Parathyroid adenoma (tissue), 2 donors: ENCODE data around the gene RUNX2.

Experiments used
- H2AFZ ChIP-seq: fragments of 300-600 bp; sonication (generic); one replicate; pipeline ENCODE4 v1.7.0; 2017; ENCODE audit warnings: antibody characterized with exemption, mild to moderate bottlenecking
- H3K27ac ChIP-seq: fragments of 300-600 bp; sonication (generic); one replicate; pipeline ENCODE4 v1.7.0; 2017
- H3K27me3 ChIP-seq: fragments of 300-600 bp; sonication (generic); one replicate; pipeline ENCODE4 v1.7.0; 2017; ENCODE audit warnings: low read length; ENCODE audit not compliant: control insufficient read depth, insufficient read depth
- H3K36me3 ChIP-seq: fragments of 300-600 bp; sonication (generic); one replicate; pipeline ENCODE4 v1.7.0; 2017; ENCODE audit warnings: low read length; ENCODE audit not compliant: control insufficient read depth, insufficient read depth
- H3K4me1 ChIP-seq: fragments of 300-600 bp; sonication (generic); one replicate; pipeline ENCODE4 v1.7.0; 2017; ENCODE audit warnings: control low read depth
- H3K4me2 ChIP-seq: fragments of 300-600 bp; sonication (generic); one replicate; pipeline ENCODE4 v1.7.0; 2017; ENCODE audit warnings: low read length
- H3K4me3 ChIP-seq: fragments of 300-600 bp; sonication (generic); one replicate; pipeline ENCODE4 v1.7.0; 2017; ENCODE audit warnings: low read depth, low read length
- H3K79me2 ChIP-seq: fragments of 300-600 bp; sonication (generic); one replicate; pipeline ENCODE4 v1.7.0; 2017; ENCODE audit warnings: control low read depth
- H3K9ac ChIP-seq: fragments of 300-600 bp; sonication (generic); one replicate; pipeline ENCODE4 v1.7.0; 2017; ENCODE audit warnings: mild to moderate bottlenecking
- H3K9me3 ChIP-seq: fragments of 300-600 bp; sonication (generic); one replicate; pipeline ENCODE4 v1.7.0; 2017; ENCODE audit warnings: low read length; ENCODE audit not compliant: control insufficient read depth
- TF ChIP-seq, protein P1 (sequence below): fragments of 300-600 bp; sonication (generic); IDR thresholded peaks from one replicate; pipeline ENCODE4 v1.7.0; 2017; ENCODE audit warnings: antibody characterized with exemption, mild to moderate bottlenecking
- donor health status: primary hyperparathyroidism.

Gene RUNX2

DNA sequence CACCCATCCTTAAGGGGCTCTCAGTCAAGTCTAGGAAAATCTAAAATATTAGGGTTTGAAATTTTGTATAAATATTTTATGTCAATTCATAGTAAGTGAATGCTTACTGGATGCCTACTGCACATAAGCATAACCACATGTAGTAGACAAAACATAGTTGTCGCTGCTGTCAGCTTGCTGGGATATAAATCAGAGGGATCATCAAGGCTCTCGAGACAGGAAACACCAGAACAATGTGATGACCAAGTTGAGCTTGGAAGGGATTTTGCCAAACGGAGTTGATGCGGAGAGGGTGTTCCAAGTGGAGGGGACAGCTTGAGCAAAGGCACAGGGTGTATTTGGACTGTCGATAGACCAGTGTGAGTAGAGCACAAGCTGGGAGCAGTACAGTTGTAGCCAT, 155.4 kb downstream of the RUNX2 start:
- no peaks in the 10 kb centered on the region for H3K4me1 ChIP-seq
- H3K27me3 ChIP-seq: no peaks in the 10 kb centered on the region
- no peak overlapping the region for H3K9ac ChIP-seq
- H3K4me3 ChIP-seq: no peak overlapping the region
- no peaks in the 10 kb centered on the region for H3K9me3 ChIP-seq
- no peak overlapping the region for H2AFZ ChIP-seq
- H3K79me2 ChIP-seq: no peaks in the 10 kb centered on the region
- no peak overlapping the region for H3K27ac ChIP-seq
- H3K36me3 ChIP-seq: no peaks in the 10 kb centered on the region
- H3K4me2 ChIP-seq: no peak overlapping the region
- TF ChIP-seq, protein P1, sequence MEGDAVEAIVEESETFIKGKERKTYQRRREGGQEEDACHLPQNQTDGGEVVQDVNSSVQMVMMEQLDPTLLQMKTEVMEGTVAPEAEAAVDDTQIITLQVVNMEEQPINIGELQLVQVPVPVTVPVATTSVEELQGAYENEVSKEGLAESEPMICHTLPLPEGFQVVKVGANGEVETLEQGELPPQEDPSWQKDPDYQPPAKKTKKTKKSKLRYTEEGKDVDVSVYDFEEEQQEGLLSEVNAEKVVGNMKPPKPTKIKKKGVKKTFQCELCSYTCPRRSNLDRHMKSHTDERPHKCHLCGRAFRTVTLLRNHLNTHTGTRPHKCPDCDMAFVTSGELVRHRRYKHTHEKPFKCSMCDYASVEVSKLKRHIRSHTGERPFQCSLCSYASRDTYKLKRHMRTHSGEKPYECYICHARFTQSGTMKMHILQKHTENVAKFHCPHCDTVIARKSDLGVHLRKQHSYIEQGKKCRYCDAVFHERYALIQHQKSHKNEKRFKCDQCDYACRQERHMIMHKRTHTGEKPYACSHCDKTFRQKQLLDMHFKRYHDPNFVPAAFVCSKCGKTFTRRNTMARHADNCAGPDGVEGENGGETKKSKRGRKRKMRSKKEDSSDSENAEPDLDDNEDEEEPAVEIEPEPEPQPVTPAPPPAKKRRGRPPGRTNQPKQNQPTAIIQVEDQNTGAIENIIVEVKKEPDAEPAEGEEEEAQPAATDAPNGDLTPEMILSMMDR: no peak

DNA sequence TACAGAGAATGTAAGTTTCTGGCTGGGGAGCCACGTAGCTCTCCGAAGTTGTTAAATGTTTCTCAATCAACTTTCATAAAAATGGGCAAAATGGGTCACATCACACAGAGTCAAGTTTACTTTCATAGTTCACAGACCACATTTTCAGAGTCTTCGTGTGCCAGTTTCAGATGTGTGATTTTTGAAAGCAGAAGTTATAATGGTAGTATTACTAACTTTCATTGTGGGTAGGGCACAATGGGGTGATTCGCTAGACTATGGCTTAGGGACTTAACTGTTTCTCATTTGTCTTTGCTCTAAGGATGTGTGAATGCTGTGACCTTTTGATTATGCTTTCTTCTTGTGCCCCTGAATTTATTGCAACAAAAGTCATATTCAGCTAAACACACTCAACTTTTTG, 158.6 kb downstream of the RUNX2 start:
- Histone ChIP-seq H3K79me2 (no peaks in the 10 kb centered on the region), H3K9ac (no peak overlapping the region), H3K4me2 (no peak overlapping the region), H3K36me3 (no peaks in the 10 kb centered on the region), H3K27ac (no peak overlapping the region), H3K4me3 (no peak overlapping the region), H2AFZ (no peak overlapping the region), H3K9me3 (no peaks in the 10 kb centered on the region), H3K4me1 (no peaks in the 10 kb centered on the region), H3K27me3 (no peaks in the 10 kb centered on the region)
- TF ChIP-seq, protein P1: no peak

DNA sequence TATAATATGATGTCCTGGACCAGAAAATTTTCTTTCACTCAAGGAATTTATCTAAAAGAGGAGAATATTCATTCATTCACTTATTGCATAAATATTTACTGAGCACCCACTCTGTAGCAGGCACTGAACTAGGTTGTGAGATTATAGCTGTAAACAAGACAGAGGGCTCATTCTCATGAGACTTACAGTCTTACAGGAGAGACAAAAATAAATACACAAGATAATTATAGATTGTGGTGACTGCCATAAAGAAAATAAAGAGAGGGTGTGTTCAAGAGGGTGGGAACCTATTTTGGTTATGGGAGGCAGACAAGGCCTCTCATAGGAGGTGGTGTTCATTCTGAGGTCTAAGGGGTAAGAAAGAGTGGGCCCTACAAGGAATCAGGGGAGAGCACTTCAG, 159.5 kb downstream of the RUNX2 start:
- no peak overlapping the region for H3K27ac ChIP-seq
- TF ChIP-seq, protein P1: no peak
- no peaks in the 10 kb centered on the region for H3K36me3 ChIP-seq

GRCh38 chr6:45488269-45488668, 160.1 kb downstream of the RUNX2 start:
- Histone ChIP-seq H3K9ac (no peak overlapping the region), H3K27ac (no peak overlapping the region), H3K4me3 (no peak overlapping the region), H3K4me1 (no peaks in the 10 kb centered on the region), H3K9me3 (no peaks in the 10 kb centered on the region), H2AFZ (no peak overlapping the region), H3K4me2 (no peak overlapping the region), H3K36me3 (no peaks in the 10 kb centered on the region), H3K79me2 (no peaks in the 10 kb centered on the region), H3K27me3 (no peaks in the 10 kb centered on the region)
- TF ChIP-seq, protein P1: no peak

More for the DNA sequence above, 159.5 kb downstream of the RUNX2 start:
- Histone ChIP-seq H3K9ac (no peak overlapping the region), H3K4me1 (no peaks in the 10 kb centered on the region), H3K27me3 (no peaks in the 10 kb centered on the region), H3K9me3 (no peaks in the 10 kb centered on the region), H3K79me2 (no peaks in the 10 kb centered on the region), H3K4me2 (no peak overlapping the region), H3K4me3 (no peak overlapping the region), H2AFZ (no peak overlapping the region)

- TF ChIP-seq, protein P1: no peak
- no peaks in the 10 kb centered on the region for H3K4me1 ChIP-seq
- H2AFZ ChIP-seq: no peak overlapping the region
- H3K9me3 ChIP-seq: no peaks in the 10 kb centered on the region
- no peak overlapping the region for H3K4me2 ChIP-seq
- H3K79me2 ChIP-seq: no peaks in the 10 kb centered on the region
- H3K4me3 ChIP-seq: no peak overlapping the region
- no peaks in the 10 kb centered on the region for H3K27me3 ChIP-seq
- H3K9ac ChIP-seq: no peak overlapping the region
- no peaks in the 10 kb centered on the region for H3K36me3 ChIP-seq
- no peak overlapping the region for H3K27ac ChIP-seq
Observed at GRCh38 chr6:45488889-45489288, 160.8 kb downstream of the RUNX2 start.
